Endothelial cell of umbilical vein (primary cell): Measurements from ENCODE around the gene FMN1. TPM values are rescaled to one million over a fixed set of nuclear protein-coding genes. Genes with fewer than 3 reads are reported as not detected.

Experiments used
- BruUV-seq: library from RNA; stranded (reverse); fragments of 400-500 nt; replicated peaks from 2 replicates; lab custom pipeline; 2021; lab: Mats Ljungman, UMichigan
- CTCF ChIA-PET: fragments of 300-600, 350-600 bp; sonication (Branson Sonifier 250); formaldehyde crosslinking; loops from one replicate; lab custom pipeline; 2021; ENCODE audit warnings: antibody characterized with exemption, inconsistent platforms; lab: Charles Lee
- POLR2A ChIA-PET: fragments of 300-600, 350-600 bp; sonication (Branson Sonifier 250); formaldehyde crosslinking; loops from one replicate; lab custom pipeline; 2021; ENCODE audit warnings: antibody characterized with exemption, inconsistent platforms; lab: Charles Lee
- DNase-seq: peaks from one replicate; pipeline ENCODE4 v3.0.0-alpha.2; 2011; ENCODE audit warnings: low read depth, low spot score
- FAIRE-seq: peaks from 2 replicates; lab custom pipeline; 2011; peaks lifted over from hg19 to GRCh38; lab: Jason Lieb, UNC
- H2AFZ ChIP-seq: 2 replicates; pipeline ENCODE4 v1.6.0; 2012; ENCODE audit warnings: low read depth, low read length, control low read depth, inconsistent platforms
- H3K27ac ChIP-seq: 2 replicates; pipeline ENCODE4 v1.5.1; 2011; ENCODE audit warnings: low read depth, mild to moderate bottlenecking, control low read depth, low read length, moderate library complexity; ENCODE audit not compliant: insufficient read depth
- H3K27me3 ChIP-seq, 2 experiments: 2 replicates each; pipeline versions ENCODE4 v1.6.0 to v1.6.1; 2011; ENCODE audit warnings: low read length in 2 of 2, mixed read lengths in 1 of 2; ENCODE audit not compliant: control insufficient read depth in 2 of 2, insufficient read depth in 2 of 2
- H3K36me3 ChIP-seq, 2 experiments: 2 replicates in 1 of 2; 3 replicates in 1 of 2; pipeline ENCODE4 v1.5.1; 2011; ENCODE audit warnings: low read length in 2 of 2, mild to moderate bottlenecking in 1 of 2, moderate library complexity in 1 of 2; ENCODE audit not compliant: control insufficient read depth in 2 of 2, insufficient read depth in 2 of 2; ENCODE audit errors: extremely low read depth in 1 of 2
- H3K4me1 ChIP-seq: 3 replicates; pipeline ENCODE4 v1.5.1; 2011; ENCODE audit warnings: mild to moderate bottlenecking, low read length; ENCODE audit not compliant: control insufficient read depth, insufficient read depth; ENCODE audit errors: extremely low read depth
- H3K4me2 ChIP-seq: 2 replicates; pipeline ENCODE4 v1.6.1; 2011; ENCODE audit warnings: low read length, control low read depth, mixed read lengths; ENCODE audit not compliant: insufficient read depth
- H3K4me3 ChIP-seq, 3 experiments: fragments of 200-600 bp in 1 of 3; sonication (generic), shearing (Covaris generic) in 1 of 3; replicated peaks in 1 of 3; 2 replicates each; pipeline ENCODE4 v1.5.1; 2011 to 2016; ENCODE audit warnings: control low read depth in 3 of 3, low read length in 3 of 3, mild to moderate bottlenecking in 2 of 3, inconsistent platforms in 1 of 3, low read depth in 1 of 3, moderate library complexity in 1 of 3; ENCODE audit not compliant: insufficient read depth in 1 of 3
- H3K79me2 ChIP-seq: 2 replicates; pipeline ENCODE4 v1.6.0; 2012; ENCODE audit warnings: low read length, inconsistent platforms; ENCODE audit not compliant: control insufficient read depth, insufficient read depth
- H3K9ac ChIP-seq: replicated peaks from 2 replicates; pipeline ENCODE3; 2011; ENCODE audit warnings: low read length, control low read depth; ENCODE audit not compliant: insufficient read depth; ENCODE audit errors: extremely low read depth
- H3K9me1 ChIP-seq: replicated peaks from 3 replicates; pipeline ENCODE4 v1.6.0; 2011; ENCODE audit warnings: mild to moderate bottlenecking, low read length; ENCODE audit not compliant: control insufficient read depth, insufficient read depth; ENCODE audit errors: extremely low read depth
- H3K9me3 ChIP-seq: replicated peaks from 2 replicates; pipeline ENCODE4 v1.5.1; 2012; ENCODE audit warnings: low read length, inconsistent platforms; ENCODE audit not compliant: control insufficient read depth, insufficient read depth
- H4K20me1 ChIP-seq: replicated peaks from 2 replicates; pipeline ENCODE3; 2011; ENCODE audit warnings: mild to moderate bottlenecking, low read length; ENCODE audit not compliant: control insufficient read depth, insufficient read depth; ENCODE audit errors: extremely low read depth
- EZH2 ChIP-seq: IDR thresholded peaks from 2 replicates; pipeline ENCODE4 v1.6.1; 2012; ENCODE audit warnings: borderline replicate concordance, low read depth, mild to moderate bottlenecking, moderate library complexity, low read length, inconsistent platforms; ENCODE audit not compliant: severe bottlenecking
- FOS ChIP-seq: IDR thresholded peaks from 2 replicates; pipeline ENCODE4 v1.6.1; 2011; ENCODE audit warnings: mild to moderate bottlenecking, low read length, moderate library complexity, borderline replicate concordance; ENCODE audit not compliant: insufficient read depth
- GATA2 ChIP-seq: IDR thresholded peaks from 2 replicates; pipeline ENCODE4 v1.7.0; 2011; ENCODE audit warnings: low read depth, mild to moderate bottlenecking, moderate library complexity, mixed read lengths, low read length; ENCODE audit not compliant: insufficient read length, insufficient read depth
- JUN ChIP-seq: IDR thresholded peaks from 2 replicates; pipeline ENCODE4 v1.6.1; 2011; ENCODE audit warnings: borderline replicate concordance, low read depth; ENCODE audit not compliant: insufficient read length, insufficient read depth
- MAX ChIP-seq: IDR thresholded peaks from 2 replicates; pipeline ENCODE4 v1.6.1; 2011; ENCODE audit not compliant: insufficient read depth, insufficient read length
- POLR2A ChIP-seq: IDR thresholded peaks from 2 replicates; pipeline ENCODE4 v1.6.1; 2012; ENCODE audit warnings: low read depth, mild to moderate bottlenecking, control low read depth, low read length
- POLR2AphosphoS5 ChIP-seq: IDR thresholded peaks from 2 replicates; pipeline ENCODE4 v1.6.1; 2012; ENCODE audit warnings: low read depth, mild to moderate bottlenecking, control low read depth, low read length, moderate library complexity; ENCODE audit not compliant: insufficient read depth
- dilution Hi-C: fragments of 300-500 bp; cut with MboI; formaldehyde crosslinking; loops from one replicate; pipeline ENCODE4 v1.15.0; 2019; ENCODE audit warnings: low sequenced_read_pairs; ENCODE audit not compliant: extremely low pct_ligation_motif_present
- intact Hi-C: fragments of 100-400 bp; cut with micrococcal nuclease; formaldehyde crosslinking; loops from one replicate; pipeline ENCODE4 v1.10.0; 2022
- polyA plus RNA-seq, 4 experiments: library from polyadenylated mRNA; depleted of rRNA in 3 of 4; stranded (reverse) in 3 of 4; unstranded in 1 of 4; fragments of >200 nt; gene quantifications; 2 replicates each; pipeline versions ENCODE4 v1.2.1 to v1.2.3, GENCODE V29; 2011 to 2012; ENCODE audit warnings: missing spikeins in 1 of 4
- total RNA-seq: library from RNA; stranded (reverse); gene quantifications from 2 replicates; pipeline ENCODE4 v1.2.3, GENCODE V29; 2021

The FMN1 gene
- total and polyA plus RNA-seq, 2 donors (not counting 3 experiments of a cell fraction or from before 2014, with no cell fraction given): 0.01 to 0.29 TPM

GRCh38 chr15:32743411-32744140 is 450.9 kb downstream of the FMN1 start:
- ChIA-PET POLR2A (interaction anchor here (0.6 kb wide), 1 partner anchor 10 kb away, joined by 3 read pairs; no protein-coding TSS in a partner anchor), CTCF (interaction anchor here (0.7 to 2.8 kb wide), 3 partner anchors 41 to 100 kb away, joined by 3 to 9 read pairs (median 3); no protein-coding TSS in a partner anchor)
- Histone ChIP-seq H3K9me3 (no peaks in the 10 kb centered on the region), H4K20me1 (no peaks in the 10 kb centered on the region), H3K36me3 (no peaks in the 10 kb centered on the region), H3K9ac (no peak overlapping the region), H3K27ac (no peak overlapping the region), H3K9me1 (no peaks in the 10 kb centered on the region), H2AFZ (no peak overlapping the region), H3K4me1 (no peaks in the 10 kb centered on the region), H3K27me3 (peaks cover 0 to 8% of the 10 kb centered on the region in 2 experiments), H3K79me2 (no peaks in the 10 kb centered on the region), H3K4me2 (no peak overlapping the region), H3K4me3 (no peak overlapping the region)
- FAIRE-seq (no peak), DNase-seq (no peak)
- intact Hi-C loops: no loop called here
- no TSS peak for BruUV-seq
- no peak for TF ChIP-seq GATA2
- no peak for TF ChIP-seq POLR2A
- TF ChIP-seq EZH2: no peak
- TF ChIP-seq POLR2AphosphoS5: no peak
- no peak for TF ChIP-seq FOS
- TF ChIP-seq JUN: no peak
- no peak for TF ChIP-seq MAX
- dilution Hi-C loops: no loop called here
